Liver (tissue), 3 donors: ENCODE results near the gene TFDP2.

Source experiments
- CTCF ChIP-seq: fragments of 150-350 bp; IDR thresholded peaks from 2 replicates; pipeline ENCODE4 v1.5.1; 2017; ENCODE audit warnings: improper control_type of control experiment, low read depth, low read length; ENCODE audit not compliant: missing input control
- EGR1 ChIP-seq, 2 donors: IDR thresholded peaks; 2 replicates each; pipeline ENCODE4 v1.6.1; 2016 to 2018; ENCODE audit warnings: antibody characterized with exemption in 2 of 2, low read depth in 2 of 2
- FOXA1 ChIP-seq: IDR thresholded peaks from 2 replicates; pipeline ENCODE4 v1.6.1; 2016; ENCODE audit warnings: antibody characterized with exemption
- GABPA ChIP-seq, 2 donors: IDR thresholded peaks in 1 of 2; conservative IDR thresholded peaks in 1 of 2; 2 replicates each; pipeline ENCODE4 v1.6.1; 2016; ENCODE audit warnings: antibody characterized with exemption in 2 of 2, mild to moderate bottlenecking in 1 of 2, moderate library complexity in 1 of 2
- HNF4A ChIP-seq, 2 donors: conservative IDR thresholded peaks; 2 replicates each; pipeline ENCODE4 v1.6.1; 2016; ENCODE audit warnings: antibody characterized with exemption in 2 of 2, mild to moderate bottlenecking in 2 of 2
- JUND ChIP-seq, 2 donors: IDR thresholded peaks; 2 replicates each; pipeline ENCODE4 v1.6.1; 2016; ENCODE audit warnings: antibody characterized with exemption in 2 of 2
- RAD21 ChIP-seq, 2 donors: IDR thresholded peaks; 2 replicates each; pipeline ENCODE4 v1.6.1; 2016; ENCODE audit warnings: antibody characterized with exemption in 2 of 2, mild to moderate bottlenecking in 2 of 2
- REST ChIP-seq: IDR thresholded peaks from 2 replicates; pipeline ENCODE4 v1.6.1; 2016; ENCODE audit warnings: antibody characterized with exemption, mild to moderate bottlenecking
- SP1 ChIP-seq: IDR thresholded peaks from 2 replicates; pipeline ENCODE4 v1.6.1; 2018; ENCODE audit warnings: antibody characterized with exemption, mild to moderate bottlenecking
- YY1 ChIP-seq: IDR thresholded peaks from 2 replicates; pipeline ENCODE4 v1.6.1; 2016; ENCODE audit warnings: antibody characterized with exemption, mild to moderate bottlenecking
- TF ChIP-seq, protein P1 (sequence below): IDR thresholded peaks from 2 replicates; pipeline ENCODE4 v1.6.1; 2016; ENCODE audit warnings: antibody characterized with exemption
- TF ChIP-seq, protein P2 (sequence below): IDR thresholded peaks from 2 replicates; pipeline ENCODE4 v1.6.1; 2016; ENCODE audit warnings: antibody characterized with exemption
- donor health status: healthy.
- donor health status: healthy.

- TF ChIP-seq CTCF (no peak), REST (no peak), SP1 (no peak), FOXA1 (no peak), RAD21 (IDR thresholded peaks at IDR 0.05) (no peak), EGR1 (IDR thresholded peaks at IDR 0.05; ENCODE audit: low read depth in 2 of 2) (no peak), YY1 (no peak), GABPA (IDR thresholded peaks at IDR 0.05 in 1 of 2, conservative IDR thresholded peaks at IDR 0.05 in 1 of 2) (no peak), HNF4A (conservative IDR thresholded peaks at IDR 0.05) (no peak), JUND (IDR thresholded peaks at IDR 0.05) (no peak)
- TF ChIP-seq, protein P1, sequence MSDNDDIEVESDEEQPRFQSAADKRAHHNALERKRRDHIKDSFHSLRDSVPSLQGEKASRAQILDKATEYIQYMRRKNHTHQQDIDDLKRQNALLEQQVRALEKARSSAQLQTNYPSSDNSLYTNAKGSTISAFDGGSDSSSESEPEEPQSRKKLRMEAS, result no peak
- TF ChIP-seq, protein P2, sequence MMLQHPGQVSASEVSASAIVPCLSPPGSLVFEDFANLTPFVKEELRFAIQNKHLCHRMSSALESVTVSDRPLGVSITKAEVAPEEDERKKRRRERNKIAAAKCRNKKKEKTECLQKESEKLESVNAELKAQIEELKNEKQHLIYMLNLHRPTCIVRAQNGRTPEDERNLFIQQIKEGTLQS, result no peak
Observed at GRCh38 chr3:141955175-141955574, 194.2 kb downstream of the TFDP2 start.
